ENCODE data around the gene HEATR5A. TPM values are rescaled to one million over a fixed set of nuclear protein-coding genes. Genes with fewer than 3 reads are reported as not detected.
"Not testable (repeated sequence)": the region's sequence is repeated elsewhere in the genome, so short reads cannot be mapped to it uniquely, and the experiment has no call there.

The HEATR5A gene
- total and polyA plus RNA-seq, 9 of the 15 experiments (the other 6 are each of a cell fraction or from before 2014, with no cell fraction given), result 8.0 to 50.9 (median 23.0) TPM

GRCh38 chr14:31379125-31379947 lies 41.0 kb downstream of the HEATR5A start:
- ATAC-seq; H3K79me2 ChIP-seq (ENCODE audit: control insufficient read depth, insufficient read depth, low read length); H4K20me1 ChIP-seq (replicated peaks; ENCODE audit: control insufficient read depth, insufficient read depth, low read length); H3K9ac ChIP-seq (ENCODE audit: insufficient read depth in 1 of 2, low read depth in 2 of 2, low read length in 2 of 2); H3K9me3 ChIP-seq (replicated peaks; ENCODE audit: control insufficient read depth, insufficient read depth, low read depth, low read length); CTCF ChIA-PET (ENCODE audit: low intra/inter-chr PET ratio); H3K27ac ChIP-seq (ENCODE audit: extremely low read depth, low read depth, low read length); H2AFZ ChIP-seq (ENCODE audit: low read depth, low read length); H3K9me1 ChIP-seq (ENCODE audit: control insufficient read depth, insufficient read depth, low read length); DNase-seq (ENCODE audit: extremely low read depth in 1 of 4, low spot score in 3 of 4); H3K27me3 ChIP-seq (ENCODE audit: control insufficient read depth in 2 of 2, insufficient read depth in 2 of 2, low read length in 2 of 2); H3K4me2 ChIP-seq (ENCODE audit: insufficient read depth, low read length); in situ Hi-C loops (cut with MboI); H3K4me1 ChIP-seq (replicated peaks in 1 of 2; ENCODE audit: control insufficient read depth in 2 of 2, insufficient read depth in 2 of 2, low read length in 2 of 2); BruUV-seq (replicated peaks); POLR2A ChIA-PET; H3K4me3 ChIP-seq; FAIRE-seq; intact Hi-C loops (cut with micrococcal nuclease): not testable (repeated sequence)
- peaks cover 35% of the 10 kb centered on the region for H3K36me3 ChIP-seq (ENCODE audit: control insufficient read depth, insufficient read depth, low read length)
- 89% methylated on average over 12 of the region's 16 CpGs for WGBS (ENCODE audit: insufficient coverage, low coverage, missing lambda C conversion rate)

DNA sequence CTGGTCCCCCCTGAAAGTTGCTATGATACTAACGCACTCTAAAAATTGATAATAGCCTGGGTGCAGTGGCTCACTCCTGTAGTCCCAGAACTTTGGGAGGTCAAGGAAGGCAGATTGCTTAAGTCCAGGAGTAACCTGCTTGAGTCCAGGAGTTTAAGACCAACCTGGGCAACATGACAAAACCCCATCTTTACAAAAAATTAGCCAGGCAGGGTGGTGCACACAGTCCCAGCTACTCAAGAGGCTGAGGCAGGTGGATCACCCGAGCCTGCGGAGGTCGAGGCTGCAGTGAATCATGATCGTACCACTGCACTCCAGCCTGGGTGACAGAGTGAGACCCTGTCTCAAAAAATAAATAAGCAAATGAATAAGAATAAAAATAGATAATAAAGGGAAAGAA lies 42.9 kb downstream of the HEATR5A start:
- FAIRE-seq, result no peak

More for the DNA sequence above, 42.9 kb downstream of the HEATR5A start:
- Histone ChIP-seq H3K79me2 (ENCODE audit: control insufficient read depth, insufficient read depth, low read length) (no peaks in the 10 kb centered on the region), H3K9me3 (replicated peaks; ENCODE audit: control insufficient read depth, insufficient read depth, low read depth, low read length) (no peaks in the 10 kb centered on the region), H3K36me3 (ENCODE audit: control insufficient read depth, insufficient read depth, low read length) (peaks cover 26% of the 10 kb centered on the region; the same call in 1 of the 3 replicates), H3K4me1 (replicated peaks in 1 of 2; ENCODE audit: control insufficient read depth in 2 of 2, insufficient read depth in 2 of 2, low read length in 2 of 2) (no peaks in the 10 kb centered on the region; a peak in 1 of 5 replicates), H3K27me3 (ENCODE audit: control insufficient read depth in 2 of 2, insufficient read depth in 2 of 2, low read length in 2 of 2) (no peaks in the 10 kb centered on the region), H3K4me2 (ENCODE audit: insufficient read depth, low read length) (no peak overlapping the region), H3K27ac (ENCODE audit: extremely low read depth, low read depth, low read length) (no peak overlapping the region), H2AFZ (ENCODE audit: low read depth, low read length) (no peak overlapping the region), H3K9me1 (ENCODE audit: control insufficient read depth, insufficient read depth, low read length) (no peaks in the 10 kb centered on the region), H3K4me3 (no peak overlapping the region), H3K9ac (ENCODE audit: insufficient read depth in 1 of 2, low read depth in 2 of 2, low read length in 2 of 2) (no peak overlapping the region), H4K20me1 (replicated peaks; ENCODE audit: control insufficient read depth, insufficient read depth, low read length) (no peaks in the 10 kb centered on the region)
- WGBS (ENCODE audit: insufficient coverage, low coverage, missing lambda C conversion rate), result 85% methylated on average over 5 of the region's 5 CpGs
- in situ Hi-C loops (cut with MboI), result no loop called here
- no TSS peak for BruUV-seq (replicated peaks)
- ATAC-seq (no peak), DNase-seq (ENCODE audit: extremely low read depth in 1 of 4, low spot score in 3 of 4) (no peak)
- intact Hi-C loops (cut with micrococcal nuclease), result no loop called here
- TF ChIP-seq MEF2D (tag; conservative IDR thresholded peaks at IDR 0.05; ENCODE audit: low read depth) (no peak), ZNF584 (CRISPR knock-in tag; IDR thresholded peaks at IDR 0.05; ENCODE audit: low read depth) (no peak), E2F5 (CRISPR knock-in tag; IDR thresholded peaks at IDR 0.05) (no peak), IFI16 (CRISPR knock-in tag; IDR thresholded peaks at IDR 0.05) (no peak), NCOA6 (IDR thresholded peaks at IDR 0.05) (no peak), STAG1 (CRISPR knock-in tag; IDR thresholded peaks at IDR 0.05; ENCODE audit: borderline replicate concordance) (no peak), SAFB (IDR thresholded peaks at IDR 0.05; ENCODE audit: borderline replicate concordance, low read depth, low read length) (no peak)
- TF ChIP-seq, protein P1, sequence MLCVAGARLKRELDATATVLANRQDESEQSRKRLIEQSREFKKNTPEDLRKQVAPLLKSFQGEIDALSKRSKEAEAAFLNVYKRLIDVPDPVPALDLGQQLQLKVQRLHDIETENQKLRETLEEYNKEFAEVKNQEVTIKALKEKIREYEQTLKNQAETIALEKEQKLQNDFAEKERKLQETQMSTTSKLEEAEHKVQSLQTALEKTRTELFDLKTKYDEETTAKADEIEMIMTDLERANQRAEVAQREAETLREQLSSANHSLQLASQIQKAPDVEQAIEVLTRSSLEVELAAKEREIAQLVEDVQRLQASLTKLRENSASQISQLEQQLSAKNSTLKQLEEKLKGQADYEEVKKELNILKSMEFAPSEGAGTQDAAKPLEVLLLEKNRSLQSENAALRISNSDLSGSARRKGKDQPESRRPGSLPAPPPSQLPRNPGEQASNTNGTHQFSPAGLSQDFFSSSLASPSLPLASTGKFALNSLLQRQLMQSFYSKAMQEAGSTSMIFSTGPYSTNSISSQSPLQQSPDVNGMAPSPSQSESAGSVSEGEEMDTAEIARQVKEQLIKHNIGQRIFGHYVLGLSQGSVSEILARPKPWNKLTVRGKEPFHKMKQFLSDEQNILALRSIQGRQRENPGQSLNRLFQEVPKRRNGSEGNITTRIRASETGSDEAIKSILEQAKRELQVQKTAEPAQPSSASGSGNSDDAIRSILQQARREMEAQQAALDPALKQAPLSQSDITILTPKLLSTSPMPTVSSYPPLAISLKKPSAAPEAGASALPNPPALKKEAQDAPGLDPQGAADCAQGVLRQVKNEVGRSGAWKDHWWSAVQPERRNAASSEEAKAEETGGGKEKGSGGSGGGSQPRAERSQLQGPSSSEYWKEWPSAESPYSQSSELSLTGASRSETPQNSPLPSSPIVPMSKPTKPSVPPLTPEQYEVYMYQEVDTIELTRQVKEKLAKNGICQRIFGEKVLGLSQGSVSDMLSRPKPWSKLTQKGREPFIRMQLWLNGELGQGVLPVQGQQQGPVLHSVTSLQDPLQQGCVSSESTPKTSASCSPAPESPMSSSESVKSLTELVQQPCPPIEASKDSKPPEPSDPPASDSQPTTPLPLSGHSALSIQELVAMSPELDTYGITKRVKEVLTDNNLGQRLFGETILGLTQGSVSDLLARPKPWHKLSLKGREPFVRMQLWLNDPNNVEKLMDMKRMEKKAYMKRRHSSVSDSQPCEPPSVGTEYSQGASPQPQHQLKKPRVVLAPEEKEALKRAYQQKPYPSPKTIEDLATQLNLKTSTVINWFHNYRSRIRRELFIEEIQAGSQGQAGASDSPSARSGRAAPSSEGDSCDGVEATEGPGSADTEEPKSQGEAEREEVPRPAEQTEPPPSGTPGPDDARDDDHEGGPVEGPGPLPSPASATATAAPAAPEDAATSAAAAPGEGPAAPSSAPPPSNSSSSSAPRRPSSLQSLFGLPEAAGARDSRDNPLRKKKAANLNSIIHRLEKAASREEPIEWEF (CRISPR knock-in tag; IDR thresholded peaks at IDR 0.05), result no peak
- POLR2A ChIA-PET, result no interaction called here
- CTCF ChIA-PET (ENCODE audit: low intra/inter-chr PET ratio), result no interaction called here
